BJ (cell line): ENCODE measurements around the gene KDM6A. TPM values are rescaled to one million over a fixed set of nuclear protein-coding genes. Genes with fewer than 3 reads are reported as not detected.
A peak's percentile ranks its signal among the peaks of the same experiment; 100 is the strongest.
"Not testable (repeated sequence)": the region's sequence is repeated elsewhere in the genome, so short reads cannot be mapped to it uniquely, and the experiment has no call there.

Experiments
- CTCF ChIA-PET: fragments of 350-600 bp; formaldehyde crosslinking; extraction: SDS; loops from one replicate; lab custom pipeline; 2021; ENCODE audit warnings: antibody characterized with exemption, inconsistent platforms; lab: Yijun Ruan, JAX
- POLR2A ChIA-PET: fragments of 300-600 bp; sonication (Branson Sonifier 250); formaldehyde crosslinking; extraction: SDS; loops from one replicate; lab custom pipeline; 2021; ENCODE audit warnings: antibody characterized with exemption; lab: Charles Lee
- DNase-seq: peaks from one replicate; pipeline ENCODE4 v3.0.0-alpha.2; 2011; ENCODE audit warnings: low read depth
- H3K27me3 ChIP-seq: 2 replicates; pipeline ENCODE4 v1.6.0; 2011; ENCODE audit warnings: low read length; ENCODE audit not compliant: control insufficient read depth, insufficient read depth
- H3K36me3 ChIP-seq: 2 replicates; pipeline ENCODE4 v1.5.1; 2011; ENCODE audit warnings: low read length; ENCODE audit not compliant: control insufficient read depth, insufficient read depth
- H3K4me3 ChIP-seq: 2 replicates; pipeline ENCODE4 v1.5.1; 2011; ENCODE audit warnings: low read depth, mild to moderate bottlenecking, control low read depth, low read length
- CTCF ChIP-seq: IDR thresholded peaks from 2 replicates; pipeline ENCODE4 v1.5.1; 2011; ENCODE audit warnings: low read depth, mild to moderate bottlenecking, control low read depth, inconsistent platforms, low read length, moderate library complexity; ENCODE audit not compliant: insufficient read depth
- polyA plus RNA-seq: library from polyadenylated mRNA; depleted of rRNA; stranded (reverse); fragments of >200 nt; gene quantifications from 2 replicates; pipeline ENCODE4 v1.2.3, GENCODE V29; 2011

The KDM6A gene
- polyA plus RNA-seq, 1 experiment = 5.4 TPM

- Histone ChIP-seq H3K27me3 (no peaks in the 10 kb centered on the region), H3K36me3 (no peaks in the 10 kb centered on the region), H3K4me3 (no peak overlapping the region)
- POLR2A ChIA-PET = interaction anchor here (0.6 kb wide), 1 partner anchor 706 kb away, joined by 9 read pairs; no protein-coding TSS in a partner anchor
- no peak for TF ChIP-seq CTCF
- CTCF ChIA-PET = no interaction called here
- DNase-seq = peak; percentile 5
Measured at GRCh38 chrX:45056428-45057145, 183.6 kb downstream of the KDM6A start.

GRCh38 chrX:45059906-45060305 lies 186.9 kb downstream of the KDM6A start:
- CTCF ChIA-PET = interaction anchor here (0.9 kb wide), 1 partner anchor 10 kb away, joined by 4 read pairs; no protein-coding TSS in a partner anchor
- H3K36me3 ChIP-seq, H3K4me3 ChIP-seq, DNase-seq, POLR2A ChIA-PET, H3K27me3 ChIP-seq: not testable (repeated sequence)

- DNase-seq = no peak
- TF ChIP-seq CTCF = no peak
- no peak overlapping the region for H3K4me3 ChIP-seq
- CTCF ChIA-PET = no interaction called here
- POLR2A ChIA-PET = no interaction called here
- peaks cover 3% of the 10 kb centered on the region; the same call in 1 of the 2 replicates for H3K36me3 ChIP-seq
- no peaks in the 10 kb centered on the region for H3K27me3 ChIP-seq
Measured at GRCh38 chrX:45063319-45064095, 190.5 kb downstream of the KDM6A start.

GRCh38 chrX:45068569-45068968 lies 195.6 kb downstream of the KDM6A start:
- ChIA-PET CTCF (interaction anchor here (1.9 kb wide), 1 partner anchor 12 kb away, joined by 5 read pairs; no protein-coding TSS in a partner anchor), POLR2A (no interaction called here)
- no peaks in the 10 kb centered on the region for H3K27me3 ChIP-seq
- no peak for DNase-seq
- H3K4me3 ChIP-seq = no peak overlapping the region
- H3K36me3 ChIP-seq = no peaks in the 10 kb centered on the region; the same call in 1 of the 2 replicates
- no peak for TF ChIP-seq CTCF

- Histone ChIP-seq H3K36me3 (no peaks in the 10 kb centered on the region), H3K27me3 (no peaks in the 10 kb centered on the region), H3K4me3 (no peak overlapping the region)
- peak; percentile 4 for DNase-seq
- CTCF ChIA-PET = interaction anchor here (0.6 to 1.9 kb wide), 5 partner anchors 10 to 196 kb away, joined by 3 to 5 read pairs (median 4); no protein-coding TSS in a partner anchor
- POLR2A ChIA-PET = no interaction called here
- TF ChIP-seq CTCF = peak; percentile 57
Measured at GRCh38 chrX:45070116-45071007, 197.4 kb downstream of the KDM6A start.

- H3K27me3 ChIP-seq, DNase-seq, POLR2A ChIA-PET, H3K36me3 ChIP-seq, CTCF ChIA-PET, H3K4me3 ChIP-seq: not testable (repeated sequence)
Measured at GRCh38 chrX:45073011-45073410, 200.0 kb downstream of the KDM6A start.
